ENCODE data around the gene KCNC3. TPM values are rescaled to one million over a fixed set of nuclear protein-coding genes. Genes with fewer than 3 reads are reported as not detected.

The KCNC3 gene
- total and polyA plus RNA-seq, 2 experiments from 2014 or later: 1.3 to 3.4 TPM

- Histone ChIP-seq H2AFZ (no peak overlapping the region), H3K4me3 (no peak overlapping the region), H3K79me2 (replicated peaks; ENCODE audit: insufficient read depth) (no peaks in the 10 kb centered on the region), H4K20me1 (replicated peaks; ENCODE audit: insufficient read depth) (no peaks in the 10 kb centered on the region), H3K36me3 (ENCODE audit: insufficient read depth) (no peaks in the 10 kb centered on the region), H3K27ac (ENCODE audit: low read depth) (no peak overlapping the region), H3F3A (replicated peaks; ENCODE audit: low read depth) (no peaks in the 10 kb centered on the region), H3K4me2 (no peak overlapping the region), H3K9me2 (ENCODE audit: insufficient read depth) (0 out of 2 replicates have a peak, but pooled peaks cover 3% of the 10 kb centered on the region), H3K4me1 (ENCODE audit: insufficient read depth) (no peaks in the 10 kb centered on the region; the same call in 1 of the 2 replicates), H3K27me3 (ENCODE audit: insufficient read depth) (no peaks in the 10 kb centered on the region)
- Mint-ChIP-seq H3K4me3 (no peak overlapping the region), H3K36me3 (ENCODE audit: low read depth) (peaks cover 38% of the 10 kb centered on the region), H3K9me3 (peaks cover 92% of the 10 kb centered on the region), H3K4me1 (no peaks in the 10 kb centered on the region), H3K27me3 (ENCODE audit: insufficient read depth, low read depth, poor library complexity) (peaks cover 7% of the 10 kb centered on the region), H3K27ac (no peak overlapping the region)
- peak; percentile 71 for DNase-seq (ENCODE audit: low spot score)
- no peak for TF ChIP-seq NANOG (IDR thresholded peaks at IDR 0.05; ENCODE audit: borderline replicate concordance)
- no peak for TF ChIP-seq STAT1 (IDR thresholded peaks at IDR 0.05; ENCODE audit: unreplicated experiment)
- TF ChIP-seq CTCF (conservative IDR thresholded peaks at IDR 0.05; ENCODE audit: low read depth in 2 of 2): no peak
- no peak for TF ChIP-seq ZNF114 (CRISPR knock-in tag; IDR thresholded peaks at IDR 0.05)
- no peak for TF ChIP-seq REST (IDR thresholded peaks at IDR 0.05; ENCODE audit: unreplicated experiment)
- TF ChIP-seq JUNB (IDR thresholded peaks at IDR 0.05; ENCODE audit: unreplicated experiment): no peak
- TF ChIP-seq ZNF462 (CRISPR knock-in tag; IDR thresholded peaks at IDR 0.05): no peak
- TF ChIP-seq CREB1 (CRISPR knock-in tag; IDR thresholded peaks at IDR 0.05; ENCODE audit: low read depth): no peak
- no peak for TF ChIP-seq ZNF331 (CRISPR knock-in tag; IDR thresholded peaks at IDR 0.05; ENCODE audit: low read depth)
- no peak for TF ChIP-seq EZH2phosphoT487 (IDR thresholded peaks at IDR 0.05; ENCODE audit: unreplicated experiment)
- TF ChIP-seq EZH2 (IDR thresholded peaks at IDR 0.05; ENCODE audit: low read depth, unreplicated experiment): no peak
- no peak for TF ChIP-seq POLR2AphosphoS5 (IDR thresholded peaks at IDR 0.05; ENCODE audit: low read depth)
- TF ChIP-seq ETS1 (IDR thresholded peaks at IDR 0.05): no peak
- ATAC-seq: no peak
Observed at GRCh38 chr19:50361290-50362029, 32.3 kb upstream of the KCNC3 start.
